Loucy (cell line): ENCODE measurements around the gene GPX3.
A peak's percentile ranks its signal among the peaks of the same experiment; 100 is the strongest.

Experiments used
- H2AFZ ChIP-seq: fragments of 200-600 bp; sonication (generic); 2 replicates; pipeline ENCODE4 v1.6.0; 2016; ENCODE audit warnings: antibody characterized with exemption, mild to moderate bottlenecking, low read length, moderate library complexity
- H3F3A ChIP-seq: fragments of 200-600 bp; 2 replicates; pipeline ENCODE4 v1.6.0; 2016; ENCODE audit warnings: antibody characterized with exemption, low read depth, mild to moderate bottlenecking
- H3K27me3 ChIP-seq: fragments of 200-600 bp; sonication (generic); 2 replicates; pipeline ENCODE4 v1.6.1; 2014; ENCODE audit warnings: low read length, mild to moderate bottlenecking; ENCODE audit not compliant: insufficient read depth, poor library complexity, severe bottlenecking
- H3K36me3 ChIP-seq: fragments of 200-600 bp; sonication (generic); 2 replicates; pipeline ENCODE4 v1.6.1; 2016; ENCODE audit warnings: low read length; ENCODE audit not compliant: insufficient read depth
- H3K4me1 ChIP-seq: fragments of 200-600 bp; sonication (generic); 2 replicates; pipeline ENCODE4 v1.5.1; 2014; ENCODE audit warnings: low read length, mild to moderate bottlenecking; ENCODE audit not compliant: insufficient read depth, poor library complexity, severe bottlenecking
- H3K4me2 ChIP-seq: fragments of 200-600 bp; sonication (generic); 2 replicates; pipeline ENCODE4 v1.6.0; 2014; ENCODE audit warnings: antibody characterized with exemption, low read length, low read depth, mild to moderate bottlenecking; ENCODE audit not compliant: poor library complexity, severe bottlenecking
- H3K4me3 ChIP-seq: fragments of 200-600 bp; sonication (generic); 2 replicates; pipeline ENCODE4 v1.5.1; 2014; ENCODE audit warnings: low read length, mild to moderate bottlenecking, mixed read lengths; ENCODE audit not compliant: poor library complexity, severe bottlenecking
- H3K79me2 ChIP-seq: fragments of 200-600 bp; sonication (generic); 2 replicates; pipeline ENCODE4 v1.6.1; 2014; ENCODE audit warnings: low read length; ENCODE audit not compliant: insufficient read depth
- H3K9ac ChIP-seq: fragments of 200-600 bp; sonication (generic); 2 replicates; pipeline ENCODE4 v1.6.0; 2014; ENCODE audit warnings: mild to moderate bottlenecking, low read depth, low read length, moderate library complexity; ENCODE audit not compliant: poor library complexity, severe bottlenecking
- H3K9me2 ChIP-seq: fragments of 200-600 bp; sonication (generic); replicated peaks from 2 replicates; pipeline ENCODE4 v1.6.1; 2016; ENCODE audit warnings: low read depth, low read length, mixed read lengths
- H3K9me3 ChIP-seq: fragments of 200-600 bp; sonication (generic); 2 replicates; pipeline ENCODE4 v1.6.1; 2014; ENCODE audit warnings: mild to moderate bottlenecking, antibody characterized with exemption, low read length, low read depth; ENCODE audit not compliant: insufficient read depth
- H4K20me1 ChIP-seq: fragments of 200-600 bp; sonication (generic); 2 replicates; pipeline ENCODE4 v1.6.0; 2014; ENCODE audit warnings: antibody characterized with exemption, low read length, mild to moderate bottlenecking; ENCODE audit not compliant: insufficient read depth, poor library complexity, severe bottlenecking
- CTCF ChIP-seq: fragments of 200-600 bp; sonication (generic); conservative IDR thresholded peaks from 2 replicates; pipeline ENCODE4 v1.5.1; 2014; ENCODE audit warnings: mild to moderate bottlenecking, antibody characterized with exemption, low read length
- EZH2phosphoT487 ChIP-seq: fragments of 200-600 bp; IDR thresholded peaks from 2 replicates; pipeline ENCODE4 v1.6.1; 2018; ENCODE audit warnings: antibody characterized with exemption, mild to moderate bottlenecking, moderate library complexity, borderline replicate concordance

GPX3 gene

DNA sequence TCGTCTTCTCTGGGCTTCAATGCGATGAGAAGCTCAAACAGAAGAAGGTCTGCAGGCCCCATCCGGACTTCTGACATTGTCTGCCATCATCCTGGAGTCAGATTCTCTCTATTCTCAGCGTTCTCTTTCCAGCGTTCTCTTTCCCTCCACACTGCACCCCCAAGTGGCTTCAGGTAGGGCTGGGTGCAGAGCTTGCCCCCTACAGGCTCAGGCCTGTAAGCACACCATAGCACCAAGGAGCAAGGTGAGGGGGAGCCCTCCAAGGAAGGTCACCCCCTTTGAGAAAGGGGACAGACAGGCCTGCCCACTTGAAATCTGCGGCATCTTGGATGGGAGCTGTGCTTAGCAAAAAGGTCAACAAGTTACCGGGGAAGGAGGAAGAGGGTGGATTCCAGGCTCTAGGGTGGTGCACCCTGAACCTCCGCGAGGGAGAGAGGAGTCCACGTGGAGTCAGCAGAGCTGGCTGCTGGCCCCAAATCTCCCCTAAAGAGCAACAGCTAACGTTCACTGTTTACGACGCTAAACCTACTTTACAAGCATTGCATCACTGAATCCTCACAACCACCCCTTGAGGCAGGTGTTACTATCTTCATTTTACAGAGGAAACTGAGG is 27.5 kb downstream of the GPX3 start:
- Histone ChIP-seq H3K4me3 (no peak overlapping the region), H3K36me3 (peaks cover 98% of the 10 kb centered on the region)

DNA sequence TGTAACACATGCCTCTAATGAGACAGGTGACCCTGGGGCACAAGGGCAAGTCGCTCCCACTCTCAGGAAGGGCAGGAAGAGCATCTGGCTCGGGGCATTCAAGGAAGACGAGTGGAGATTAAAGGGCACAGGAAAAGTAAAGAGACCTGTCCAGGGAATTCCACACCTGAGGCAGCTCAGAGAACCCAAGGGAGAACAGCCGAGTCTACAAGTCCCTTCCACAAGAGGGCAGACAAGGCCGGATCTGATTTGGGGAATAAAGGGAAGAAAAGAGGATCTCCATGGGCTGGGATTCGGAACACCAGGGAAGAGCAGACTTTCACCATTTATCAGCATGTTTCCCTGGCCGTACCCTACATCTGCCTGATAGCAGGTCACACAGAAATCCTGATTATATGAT is 28.1 kb downstream of the GPX3 start:
- no peaks in the 10 kb centered on the region for H3K79me2 ChIP-seq
- H3K9ac ChIP-seq: no peak overlapping the region
- H4K20me1 ChIP-seq: no peaks in the 10 kb centered on the region
- H3K9me3 ChIP-seq: no peaks in the 10 kb centered on the region
- H3K9me2 ChIP-seq: no peaks in the 10 kb centered on the region
- H3K4me2 ChIP-seq: no peak overlapping the region
- peaks cover 4% of the 10 kb centered on the region for H3K4me1 ChIP-seq
- no peaks in the 10 kb centered on the region for H3K27me3 ChIP-seq
- TF ChIP-seq EZH2phosphoT487 (no peak), CTCF (no peak)
- H3K36me3 ChIP-seq: peaks cover 95% of the 10 kb centered on the region
- H3K4me3 ChIP-seq: no peak overlapping the region
- no peak overlapping the region for H2AFZ ChIP-seq
- H3F3A ChIP-seq: no peaks in the 10 kb centered on the region

More for the DNA sequence above, 27.5 kb downstream of the GPX3 start:
- TF ChIP-seq CTCF (peak; percentile 92), EZH2phosphoT487 (no peak)
- H3K4me2 ChIP-seq: no peak overlapping the region
- no peaks in the 10 kb centered on the region for H3K9me2 ChIP-seq
- no peak overlapping the region for H3K9ac ChIP-seq
- no peaks in the 10 kb centered on the region for H3K9me3 ChIP-seq
- H2AFZ ChIP-seq: no peak overlapping the region
- H3K79me2 ChIP-seq: no peaks in the 10 kb centered on the region
- H3K27me3 ChIP-seq: no peaks in the 10 kb centered on the region
- H3K4me1 ChIP-seq: peaks cover 4% of the 10 kb centered on the region
- no peaks in the 10 kb centered on the region for H4K20me1 ChIP-seq
- no peaks in the 10 kb centered on the region for H3F3A ChIP-seq

DNA sequence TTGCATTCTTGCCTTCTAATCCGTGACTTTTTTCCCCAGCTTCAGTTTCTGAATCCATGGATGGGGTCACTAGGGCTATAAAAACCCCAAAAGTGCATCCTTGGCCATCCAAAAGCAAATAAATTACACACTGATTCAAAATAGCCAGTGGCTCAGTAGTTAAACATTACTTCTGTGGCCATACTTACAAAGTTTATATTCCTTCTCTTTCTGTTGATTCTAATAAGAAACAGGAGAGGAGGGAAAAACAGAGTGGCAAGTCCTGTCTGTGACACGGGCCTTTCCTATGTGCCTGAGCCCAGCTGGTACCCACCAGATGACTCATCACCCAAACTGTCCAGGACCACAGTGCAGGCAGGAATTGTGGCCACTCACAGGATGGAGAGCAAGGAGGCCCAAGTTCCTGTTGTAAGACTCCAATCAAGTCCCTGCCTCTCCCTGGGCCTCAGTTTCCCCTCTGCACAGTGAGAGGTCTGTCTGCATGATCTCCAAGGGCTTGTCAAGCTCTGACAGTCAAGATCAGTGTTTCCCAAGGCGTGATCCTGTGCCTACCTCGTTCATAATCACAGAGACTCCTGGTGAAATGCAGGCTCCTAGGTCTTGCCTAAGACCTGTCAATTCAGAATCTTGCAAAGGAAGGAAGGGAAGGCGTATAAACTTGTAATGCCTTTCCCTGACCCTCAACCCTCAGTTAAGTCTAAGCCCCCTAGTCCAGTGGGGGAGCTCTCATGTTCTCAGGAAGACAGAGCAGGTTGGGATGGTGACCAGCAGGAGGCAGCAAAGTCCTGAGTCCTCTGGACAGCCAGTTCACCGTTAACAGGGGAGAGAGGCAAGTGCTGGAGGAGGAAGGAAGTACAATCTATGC is 30.9 kb downstream of the GPX3 start:
- Histone ChIP-seq H3F3A (no peaks in the 10 kb centered on the region), H3K4me1 (peaks cover 4% of the 10 kb centered on the region), H3K9me2 (no peaks in the 10 kb centered on the region), H3K27me3 (no peaks in the 10 kb centered on the region), H3K79me2 (no peaks in the 10 kb centered on the region), H2AFZ (no peak overlapping the region), H3K4me2 (no peak overlapping the region), H4K20me1 (no peaks in the 10 kb centered on the region), H3K36me3 (peaks cover 94% of the 10 kb centered on the region), H3K9ac (no peak overlapping the region), H3K9me3 (no peaks in the 10 kb centered on the region), H3K4me3 (no peak overlapping the region)
- no peak for TF ChIP-seq EZH2phosphoT487
- TF ChIP-seq CTCF: peak; percentile 97
